ENCODE results near the gene BMP10.

GRCh38 chr2:68911709-68912108, 40.5 kb upstream of the BMP10 start:
- TF ChIP-seq, protein P1, sequence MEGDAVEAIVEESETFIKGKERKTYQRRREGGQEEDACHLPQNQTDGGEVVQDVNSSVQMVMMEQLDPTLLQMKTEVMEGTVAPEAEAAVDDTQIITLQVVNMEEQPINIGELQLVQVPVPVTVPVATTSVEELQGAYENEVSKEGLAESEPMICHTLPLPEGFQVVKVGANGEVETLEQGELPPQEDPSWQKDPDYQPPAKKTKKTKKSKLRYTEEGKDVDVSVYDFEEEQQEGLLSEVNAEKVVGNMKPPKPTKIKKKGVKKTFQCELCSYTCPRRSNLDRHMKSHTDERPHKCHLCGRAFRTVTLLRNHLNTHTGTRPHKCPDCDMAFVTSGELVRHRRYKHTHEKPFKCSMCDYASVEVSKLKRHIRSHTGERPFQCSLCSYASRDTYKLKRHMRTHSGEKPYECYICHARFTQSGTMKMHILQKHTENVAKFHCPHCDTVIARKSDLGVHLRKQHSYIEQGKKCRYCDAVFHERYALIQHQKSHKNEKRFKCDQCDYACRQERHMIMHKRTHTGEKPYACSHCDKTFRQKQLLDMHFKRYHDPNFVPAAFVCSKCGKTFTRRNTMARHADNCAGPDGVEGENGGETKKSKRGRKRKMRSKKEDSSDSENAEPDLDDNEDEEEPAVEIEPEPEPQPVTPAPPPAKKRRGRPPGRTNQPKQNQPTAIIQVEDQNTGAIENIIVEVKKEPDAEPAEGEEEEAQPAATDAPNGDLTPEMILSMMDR (optimal IDR thresholded peaks at IDR 0.05 in 1 of 3, IDR thresholded peaks at IDR 0.05 in 1 of 3, conservative IDR thresholded peaks at IDR 0.05 in 1 of 3; ENCODE audit: extremely low read depth in 1 of 3, insufficient read depth in 2 of 3, low read length in 3 of 3), result no peak
- TF ChIP-seq EZH2 (IDR thresholded peaks at IDR 0.05; ENCODE audit: low read length), result no peak
